SH-SY5Y (cell line): ENCODE measurements around the gene COG2.

Experiments used
- GATA2 ChIP-seq: IDR thresholded peaks from 2 replicates; pipeline ENCODE4 v1.6.1; 2011; ENCODE audit warnings: mild to moderate bottlenecking, low read depth, low read length
- GATA3 ChIP-seq: IDR thresholded peaks from 2 replicates; pipeline ENCODE4 v1.6.1; 2011; ENCODE audit warnings: low read depth, mild to moderate bottlenecking, low read length, moderate library complexity

The COG2 gene

GRCh38 chr1:230682274-230682673 is 40.0 kb downstream of the COG2 start:
- TF ChIP-seq GATA3, result no peak
- TF ChIP-seq GATA2, result no peak

DNA sequence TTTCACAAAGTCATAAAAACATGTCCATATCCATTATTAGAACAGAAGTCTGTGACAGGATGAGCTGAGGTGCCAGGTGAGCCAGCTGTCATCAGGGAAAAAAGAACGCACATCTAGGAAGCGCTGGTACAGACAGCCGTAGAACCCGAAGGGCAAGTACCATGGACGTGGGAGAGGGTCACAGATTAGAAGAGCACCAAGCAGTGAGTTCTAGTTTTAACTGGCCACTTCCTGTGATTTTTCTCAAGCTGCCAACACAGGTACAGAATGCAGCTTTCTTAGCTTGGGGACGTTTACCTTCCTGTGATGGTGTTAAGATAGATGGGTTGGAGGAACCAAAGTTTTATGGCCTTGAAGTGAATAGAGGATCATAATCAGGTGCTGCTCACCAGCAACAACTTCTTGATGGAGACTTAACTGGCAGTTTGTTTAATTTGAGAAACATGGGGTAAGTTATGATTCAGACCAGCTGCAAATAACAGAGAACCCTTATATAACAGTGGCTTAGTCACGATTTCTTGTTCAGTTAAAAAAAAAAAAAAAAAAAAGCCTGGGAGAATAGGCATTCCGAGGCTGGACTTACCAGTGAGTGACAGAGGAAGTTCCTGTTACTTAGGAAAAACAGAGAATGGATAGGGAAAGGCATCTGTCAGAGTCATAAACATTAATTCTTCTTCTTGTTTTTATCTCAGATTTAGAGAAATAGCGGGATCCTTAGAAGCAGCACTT is 40.8 kb downstream of the COG2 start:
- no peak for TF ChIP-seq GATA3
- no peak for TF ChIP-seq GATA2

DNA sequence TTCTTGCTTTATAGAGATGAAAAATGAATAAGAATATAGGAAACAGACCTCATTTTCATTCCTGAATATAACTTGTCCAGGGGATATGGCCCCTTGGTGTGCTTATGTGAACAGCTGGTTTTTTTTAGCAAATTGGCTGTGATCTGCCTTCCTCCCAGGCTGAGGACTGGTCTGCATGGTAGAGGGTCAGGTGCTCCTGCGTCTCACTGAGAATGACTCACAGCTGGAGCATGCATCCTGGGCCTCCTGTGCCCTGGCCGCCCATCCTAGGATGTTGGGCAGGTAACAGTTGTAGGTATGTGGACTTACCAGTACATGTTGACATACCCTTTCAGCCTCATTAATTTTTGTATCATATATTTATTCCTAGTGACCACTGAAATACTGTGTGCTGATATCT is 41.9 kb downstream of the COG2 start:
- TF ChIP-seq GATA2, result no peak
- TF ChIP-seq GATA3, result no peak

DNA sequence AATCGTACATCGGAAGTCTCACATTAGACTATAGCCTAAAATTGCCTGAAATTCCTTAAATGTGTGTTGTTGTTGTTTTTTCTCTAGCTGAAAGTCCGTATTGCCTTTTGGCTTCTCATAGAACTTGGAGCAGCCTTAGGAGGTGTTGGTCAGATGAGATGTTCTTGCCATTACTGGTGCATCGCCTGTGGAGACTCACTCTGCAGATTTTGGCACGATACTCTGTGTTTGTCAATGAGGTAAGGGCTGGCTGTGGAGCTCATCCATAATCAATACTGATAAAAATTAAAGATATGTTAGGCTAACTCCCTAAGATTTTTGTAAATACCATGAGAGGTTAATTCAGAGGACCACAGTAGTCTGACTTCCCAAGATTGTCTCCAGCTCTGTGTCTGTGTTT is 42.7 kb downstream of the COG2 start:
- TF ChIP-seq GATA3, result no peak
- TF ChIP-seq GATA2, result no peak

DNA sequence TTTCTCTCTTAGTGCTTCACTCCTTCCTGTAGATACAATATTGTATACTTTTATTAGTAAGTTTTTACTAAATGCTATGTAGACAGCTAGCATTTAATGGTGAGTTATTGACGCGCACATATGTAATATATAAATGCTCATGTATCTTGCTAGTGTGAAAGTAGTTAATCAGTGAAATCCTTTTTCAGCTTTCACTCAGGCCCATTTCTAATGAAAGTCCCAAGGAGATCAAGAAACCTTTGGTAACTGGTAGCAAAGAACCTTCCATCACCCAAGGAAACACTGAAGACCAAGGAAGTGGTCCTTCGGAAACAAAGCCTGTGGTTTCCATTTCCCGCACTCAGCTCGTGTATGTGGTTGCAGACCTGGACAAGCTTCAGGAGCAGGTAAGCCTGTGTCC is 44.5 kb downstream of the COG2 start:
- TF ChIP-seq GATA3 (no peak), GATA2 (no peak)

DNA sequence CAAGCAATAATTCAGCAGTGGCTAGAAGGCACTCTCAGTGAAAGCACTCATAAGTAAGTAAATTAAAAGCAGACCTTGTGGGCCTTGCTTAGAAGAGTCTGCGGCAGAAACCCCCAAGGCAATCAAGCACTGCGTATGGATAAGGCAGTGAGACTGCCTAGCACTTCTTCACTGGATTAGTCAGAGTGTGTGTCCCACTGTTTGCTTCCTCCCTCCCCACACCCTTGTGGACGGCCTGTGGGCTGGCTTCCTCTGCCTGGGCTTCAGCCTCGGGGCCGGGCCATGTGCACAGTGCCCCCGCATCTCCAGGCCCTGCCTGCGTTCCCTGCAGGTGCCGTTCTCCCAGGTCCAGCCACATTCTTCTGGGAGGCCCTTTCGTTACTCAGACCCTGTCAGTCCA is 47.8 kb downstream of the COG2 start:
- TF ChIP-seq GATA3 (no peak), GATA2 (no peak)

GRCh38 chr1:230691615-230692014 is 49.3 kb downstream of the COG2 start:
- TF ChIP-seq GATA2 (no peak), GATA3 (no peak)

DNA sequence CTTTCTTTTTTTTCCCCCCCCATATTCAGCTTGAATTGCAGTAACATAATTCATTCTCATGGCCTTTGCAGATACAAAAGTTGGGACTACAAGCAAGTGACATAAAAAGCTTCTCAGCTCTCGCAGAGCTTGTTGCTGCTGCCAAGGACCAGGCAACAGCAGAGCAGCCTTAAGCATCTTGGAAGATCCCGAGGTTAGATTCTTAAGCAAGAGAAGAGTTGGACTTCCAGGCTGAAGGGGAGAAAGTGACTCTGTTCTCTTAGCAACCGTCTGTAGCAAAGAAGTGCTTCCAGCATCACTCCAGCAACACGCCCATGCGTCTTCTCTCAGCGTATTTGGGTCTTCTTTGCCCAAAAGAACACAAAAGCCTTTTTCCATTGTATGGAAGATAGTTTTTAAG is 50.9 kb downstream of the COG2 start:
- TF ChIP-seq GATA3, result no peak
- TF ChIP-seq GATA2, result no peak

- TF ChIP-seq GATA2, result no peak
- no peak for TF ChIP-seq GATA3
Measured at GRCh38 chr1:230693777-230694176, 51.5 kb downstream of the COG2 start.

DNA sequence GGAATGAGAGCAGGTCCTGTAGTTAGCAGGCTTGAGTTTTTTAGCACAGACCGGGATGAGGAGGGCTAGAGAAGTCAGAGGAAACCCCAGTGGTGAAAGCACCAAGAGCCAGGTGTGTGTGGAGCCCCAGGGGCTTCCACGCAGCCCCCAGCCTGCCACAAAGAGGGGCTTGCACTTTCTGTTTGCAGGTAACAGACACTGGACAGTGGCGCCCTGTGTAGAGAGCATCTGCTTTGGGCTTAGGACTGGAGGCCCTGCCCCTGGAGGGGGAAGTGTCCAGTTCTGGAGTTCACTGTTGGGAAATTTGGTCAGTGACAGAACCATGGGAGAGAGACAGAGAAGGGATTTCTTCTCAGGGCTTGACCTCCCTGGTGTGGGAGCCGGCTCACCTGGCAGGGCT is 52.2 kb downstream of the COG2 start:
- TF ChIP-seq GATA3 (no peak), GATA2 (no peak)

DNA sequence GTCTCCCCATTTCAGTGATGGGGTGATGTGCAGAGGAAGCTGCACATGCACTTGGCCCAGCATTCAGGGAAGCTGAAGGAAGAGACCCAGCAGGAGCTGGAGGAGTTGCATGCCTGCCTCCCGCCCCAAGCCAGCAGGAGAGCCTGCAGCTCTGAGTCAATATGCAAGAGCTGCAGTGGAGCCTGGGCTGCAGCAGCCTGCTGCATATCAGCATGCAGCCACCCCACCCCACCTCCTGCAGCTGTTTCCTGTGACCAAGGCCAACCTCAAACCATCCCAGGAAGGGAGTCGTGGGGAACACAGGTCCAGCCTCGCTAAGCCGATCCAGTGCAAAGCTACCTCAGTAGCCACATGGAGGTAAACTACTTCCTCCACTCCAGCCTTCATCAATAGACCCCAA is 52.7 kb downstream of the COG2 start:
- TF ChIP-seq GATA2 (no peak), GATA3 (no peak)

DNA sequence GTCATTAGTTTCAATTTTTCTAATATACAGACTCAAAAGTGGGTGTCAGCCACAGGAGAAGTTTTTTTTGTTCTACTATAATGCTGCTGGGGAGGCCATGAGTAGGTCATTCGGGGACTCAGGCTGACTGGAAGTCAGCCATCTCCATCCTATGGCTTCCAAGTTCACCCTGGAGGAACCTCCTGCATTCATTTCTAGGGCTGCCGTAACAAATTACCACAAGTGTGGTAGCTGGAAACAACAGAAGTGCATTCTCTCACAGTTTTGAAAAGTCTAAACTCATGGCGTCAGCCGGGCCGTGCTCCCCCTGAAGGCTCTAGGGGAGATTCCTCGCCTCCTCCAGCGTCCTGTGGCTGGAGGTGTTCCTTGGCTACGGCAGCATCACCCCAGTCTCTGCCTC is 53.9 kb downstream of the COG2 start:
- TF ChIP-seq GATA2, result no peak
- no peak for TF ChIP-seq GATA3

DNA sequence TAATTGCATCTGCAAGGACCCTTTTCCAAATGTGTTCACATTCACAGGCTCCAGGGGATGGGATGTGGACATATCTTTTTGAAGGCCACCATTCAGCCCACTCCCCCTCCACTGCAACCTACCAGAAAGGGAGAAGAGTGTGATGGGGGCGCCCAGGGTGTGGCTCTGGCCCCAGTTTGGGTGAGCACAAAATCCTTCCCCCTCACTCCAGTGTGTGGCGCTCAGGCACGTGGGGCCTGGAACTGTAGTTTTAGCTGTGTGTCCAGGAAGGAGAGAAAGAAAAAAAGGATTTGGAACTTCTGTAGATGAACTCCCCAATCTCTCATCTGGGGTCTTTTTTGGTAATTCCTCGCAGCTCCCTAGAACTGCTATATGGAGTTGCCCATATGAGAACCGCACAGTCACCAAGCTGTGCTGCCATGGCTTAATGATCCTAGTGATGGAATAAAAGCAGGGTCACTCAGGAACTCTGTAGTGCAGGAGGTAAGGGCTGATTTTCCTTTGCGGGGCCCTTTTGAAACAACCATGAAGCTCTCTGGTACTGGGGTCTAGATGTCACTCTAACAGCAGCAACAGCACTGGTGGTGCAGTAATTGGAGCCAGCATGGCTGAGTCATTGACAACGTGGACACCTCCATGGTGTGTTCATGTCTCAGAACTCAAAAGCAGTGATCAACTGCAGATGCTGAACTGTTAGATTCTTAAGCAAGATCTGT is 54.6 kb downstream of the COG2 start:
- TF ChIP-seq GATA2 (no peak), GATA3 (no peak)

- TF ChIP-seq GATA2, result no peak
- no peak for TF ChIP-seq GATA3
Measured at GRCh38 chr1:230698130-230698529, 55.8 kb downstream of the COG2 start.

DNA sequence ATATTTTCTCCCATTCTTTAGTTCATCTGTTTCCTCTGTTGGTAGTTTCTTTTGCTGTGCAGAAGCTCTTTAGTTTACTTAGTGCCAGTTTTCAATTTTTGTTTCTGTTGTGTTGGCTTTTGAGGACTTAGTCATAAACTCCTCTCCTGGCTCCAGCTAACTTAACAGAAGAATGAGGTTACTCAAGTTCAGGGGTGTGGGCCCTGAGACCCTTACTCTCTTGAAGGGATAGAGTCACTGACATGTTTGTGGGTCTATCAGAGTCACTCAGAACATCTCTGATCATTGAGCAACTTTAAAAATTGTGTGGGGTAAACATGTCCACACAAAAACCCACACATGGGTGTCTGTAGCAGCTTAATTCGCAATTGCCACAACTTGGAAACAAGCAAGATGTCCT is 57.4 kb downstream of the COG2 start:
- no peak for TF ChIP-seq GATA3
- no peak for TF ChIP-seq GATA2

GRCh38 chr1:230700132-230700531 is 57.9 kb downstream of the COG2 start:
- no peak for TF ChIP-seq GATA2
- no peak for TF ChIP-seq GATA3
